Stimulated activated naive CD8-positive, alpha-beta T cell treated with anti-CD3 and anti-CD28 coated beads, Interleukin-15, amount 100 ng/mL, for 72 hours (primary cell): ENCODE data around the gene DGAT2L6.
"Not testable (repeated sequence)": the region's sequence is repeated elsewhere in the genome, so short reads cannot be mapped to it uniquely, and the experiment has no call there.

Experiments
- ATAC-seq: fragments of 150-1000 bp; cut with Tn5 transposase; 2 replicates; pipeline ENCODE4 v1.10.0; 2021; ENCODE audit warnings: mild to moderate bottlenecking, moderate library complexity
- DNase-seq, 2 donors: peaks; one replicate each; pipeline ENCODE4 v3.0.0; 2021 to 2022
- H3K27ac Mint-ChIP-seq, 2 donors: one replicate each; pipeline ENCODE4 v1.8.0; 2022; ENCODE audit warnings: mild to moderate bottlenecking in 2 of 2, mixed read lengths in 2 of 2, moderate library complexity in 2 of 2
- H3K27me3 Mint-ChIP-seq: one replicate; pipeline ENCODE4 v1.8.0; 2022; ENCODE audit warnings: mixed read lengths
- H3K4me1 Mint-ChIP-seq: one replicate; pipeline ENCODE4 v1.8.0; 2022; ENCODE audit warnings: mild to moderate bottlenecking, mixed read lengths
- H3K4me3 Mint-ChIP-seq, 2 donors: one replicate each; pipeline ENCODE4 v1.8.0; 2022; ENCODE audit warnings: mild to moderate bottlenecking in 2 of 2, mixed read lengths in 2 of 2, moderate library complexity in 1 of 2
- H3K9me3 Mint-ChIP-seq, 2 donors: one replicate each; pipeline ENCODE4 v1.8.0; 2022; ENCODE audit warnings: mixed read lengths in 2 of 2

DGAT2L6 gene

DNA sequence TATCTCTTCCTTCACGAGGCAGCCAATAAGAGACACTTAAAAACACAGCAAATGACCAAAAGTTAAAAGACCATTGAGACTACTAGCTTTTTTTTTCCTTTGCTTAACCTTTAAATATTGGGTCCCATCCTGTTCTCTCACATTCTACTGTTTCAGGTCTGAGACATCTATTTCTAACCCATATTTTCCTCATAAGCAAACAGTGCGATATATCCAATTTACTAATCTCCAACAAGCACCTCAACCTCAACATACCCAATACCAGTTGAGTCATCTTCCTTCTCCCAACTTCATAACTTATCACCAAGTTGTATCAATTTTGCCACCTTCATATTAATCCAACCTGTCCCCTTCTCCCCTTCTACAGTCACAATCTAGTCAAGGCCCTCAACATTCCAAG lies 64.2 kb downstream of the DGAT2L6 start:
- Mint-ChIP-seq H3K27me3 (no peaks in the 10 kb centered on the region), H3K4me1 (peaks cover 6% of the 10 kb centered on the region), H3K9me3 (no peaks in the 10 kb centered on the region), H3K4me3 (no peak overlapping the region), H3K27ac (no peak overlapping the region)
- ATAC-seq (peak; percentile 52), DNase-seq (no peak)

DNA sequence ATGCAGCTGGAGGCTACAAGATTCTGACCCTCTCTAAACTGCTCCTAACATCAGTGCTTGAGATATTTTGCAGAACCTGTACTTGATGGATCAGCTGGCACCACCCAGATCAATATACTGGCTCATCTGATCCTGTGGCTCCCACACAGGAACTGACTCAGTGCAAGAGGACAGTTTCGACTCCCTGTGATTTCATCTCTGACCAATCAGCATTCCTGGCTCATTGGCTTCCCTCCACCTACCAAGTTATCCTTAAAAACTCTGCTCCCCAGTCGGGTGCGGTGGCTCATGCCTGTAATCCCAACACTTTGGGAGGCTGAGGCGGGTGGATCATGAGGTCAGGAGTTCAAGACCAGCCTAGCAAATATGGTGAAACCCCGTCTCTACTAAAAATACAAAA lies 66.3 kb downstream of the DGAT2L6 start:
- not testable (repeated sequence) for H3K9me3 Mint-ChIP-seq, H3K4me1 Mint-ChIP-seq, H3K27me3 Mint-ChIP-seq, H3K27ac Mint-ChIP-seq, H3K4me3 Mint-ChIP-seq, ATAC-seq, DNase-seq

DNA sequence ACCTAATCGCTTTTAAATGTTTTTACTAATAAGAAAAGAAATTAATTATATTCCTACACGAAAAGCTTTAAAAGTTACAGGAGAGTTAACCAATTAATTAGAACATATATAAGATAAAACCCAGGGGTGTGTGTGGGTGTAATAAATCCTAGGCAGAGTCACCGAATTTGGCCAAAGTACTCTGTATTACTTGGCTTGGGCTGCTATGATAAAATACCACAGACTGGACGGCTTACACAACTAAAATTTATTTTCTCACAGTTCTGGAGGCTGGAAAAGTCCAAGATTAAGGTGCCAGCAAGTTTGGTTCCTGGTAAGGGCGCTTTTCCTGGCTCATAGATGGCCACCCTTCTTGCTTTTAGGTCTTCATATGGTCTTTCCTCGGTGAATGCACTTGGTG lies 67.6 kb downstream of the DGAT2L6 start:
- DNase-seq: no peak
- H3K4me1 Mint-ChIP-seq: no peaks in the 10 kb centered on the region
- no peaks in the 10 kb centered on the region for H3K27me3 Mint-ChIP-seq
- H3K4me3 Mint-ChIP-seq: no peak overlapping the region
- ATAC-seq: no peak
- no peaks in the 10 kb centered on the region for H3K9me3 Mint-ChIP-seq
- H3K27ac Mint-ChIP-seq: no peak overlapping the region

DNA sequence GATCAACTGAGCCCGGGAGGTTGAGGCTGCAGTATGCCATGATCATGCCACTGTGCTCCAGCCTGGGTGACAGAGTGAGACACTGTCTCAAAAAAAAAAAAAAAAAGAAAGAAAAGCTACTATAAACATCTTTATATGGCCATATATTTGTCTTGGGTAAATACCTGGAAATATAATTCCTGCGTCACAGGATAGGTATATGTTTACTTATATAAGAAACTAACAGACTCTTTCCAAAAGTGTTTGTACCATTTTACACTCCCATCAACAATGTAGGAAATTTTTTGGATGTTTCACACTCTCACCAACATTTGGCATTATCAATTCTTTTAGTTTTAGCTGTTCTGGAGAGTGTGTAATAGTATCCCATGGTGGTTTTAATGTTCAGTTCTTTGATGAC lies 70.0 kb downstream of the DGAT2L6 start:
- no peaks in the 10 kb centered on the region for H3K4me1 Mint-ChIP-seq
- no peak for ATAC-seq
- H3K9me3 Mint-ChIP-seq: no peaks in the 10 kb centered on the region

DNA sequence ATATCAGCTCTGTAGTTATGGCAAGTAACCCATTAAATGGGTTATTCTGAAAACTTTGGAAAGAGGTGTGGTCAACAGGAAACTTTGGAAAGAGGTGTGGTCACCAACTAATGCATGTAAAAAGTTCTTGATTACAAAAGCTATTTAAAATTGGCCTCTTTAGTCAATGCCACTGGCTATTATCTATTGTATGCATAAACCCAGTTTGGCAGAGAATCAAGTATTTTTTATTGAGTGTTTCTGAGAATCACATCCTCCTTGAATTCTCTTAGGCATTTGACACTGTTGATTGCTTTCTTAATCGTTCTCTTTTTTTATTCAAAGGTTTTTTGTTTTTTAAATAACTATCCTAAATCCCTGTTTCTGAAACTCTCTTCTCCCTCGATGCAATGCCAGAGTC lies 75.2 kb downstream of the DGAT2L6 start:
- ATAC-seq: no peak
- H3K27me3 Mint-ChIP-seq: no peaks in the 10 kb centered on the region
- H3K4me3 Mint-ChIP-seq: no peak overlapping the region
- no peak overlapping the region for H3K27ac Mint-ChIP-seq
- no peaks in the 10 kb centered on the region for H3K9me3 Mint-ChIP-seq
- no peak for DNase-seq
- H3K4me1 Mint-ChIP-seq: peaks cover 24% of the 10 kb centered on the region

More for the DNA sequence above, 70.0 kb downstream of the DGAT2L6 start:
- no peak overlapping the region for H3K27ac Mint-ChIP-seq
- DNase-seq: no peak
- no peak overlapping the region for H3K4me3 Mint-ChIP-seq
- H3K27me3 Mint-ChIP-seq: no peaks in the 10 kb centered on the region

DNA sequence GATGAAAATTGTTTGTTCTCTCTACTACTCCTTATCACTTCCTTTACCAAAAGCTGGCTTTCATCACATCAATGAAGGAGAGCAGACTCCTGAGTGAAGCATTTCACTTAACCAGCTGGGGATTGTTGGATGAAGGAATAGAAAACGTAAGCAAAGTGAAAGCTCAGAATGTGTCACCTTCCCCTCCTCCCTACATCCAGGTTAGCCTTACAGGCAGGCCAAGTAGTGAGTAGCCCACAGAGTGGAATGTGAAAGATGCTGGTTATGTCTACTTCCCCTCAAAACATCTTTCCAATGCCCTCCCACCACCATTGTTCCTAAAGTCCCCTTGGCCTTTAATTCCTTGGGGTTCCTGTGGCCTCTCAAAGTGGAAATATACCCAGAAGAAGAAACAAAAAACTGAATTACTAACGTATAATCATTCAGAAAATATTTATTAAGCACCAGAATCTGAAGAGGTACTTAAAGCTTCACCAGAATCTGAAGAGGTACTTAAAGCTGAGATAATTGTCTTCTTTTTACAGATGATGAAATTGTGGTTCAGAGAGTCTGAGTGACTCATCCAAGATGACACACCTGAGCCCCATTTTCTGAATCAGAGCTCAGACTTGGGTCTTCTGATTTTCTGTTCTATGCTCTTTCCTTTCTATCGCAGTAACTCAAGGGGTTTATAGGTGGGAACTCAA lies 76.2 kb downstream of the DGAT2L6 start:
- peak overlapping the region; percentile 48 to 51 for H3K4me3 Mint-ChIP-seq
- H3K27ac Mint-ChIP-seq: peak overlapping the region; percentile 90 to 97
- H3K4me1 Mint-ChIP-seq: peaks cover 24% of the 10 kb centered on the region
- ATAC-seq (peak; percentile 94), DNase-seq (peak in 1 of 2 donors; percentile 16)
- H3K9me3 Mint-ChIP-seq: no peaks in the 10 kb centered on the region
- H3K27me3 Mint-ChIP-seq: no peaks in the 10 kb centered on the region

DNA sequence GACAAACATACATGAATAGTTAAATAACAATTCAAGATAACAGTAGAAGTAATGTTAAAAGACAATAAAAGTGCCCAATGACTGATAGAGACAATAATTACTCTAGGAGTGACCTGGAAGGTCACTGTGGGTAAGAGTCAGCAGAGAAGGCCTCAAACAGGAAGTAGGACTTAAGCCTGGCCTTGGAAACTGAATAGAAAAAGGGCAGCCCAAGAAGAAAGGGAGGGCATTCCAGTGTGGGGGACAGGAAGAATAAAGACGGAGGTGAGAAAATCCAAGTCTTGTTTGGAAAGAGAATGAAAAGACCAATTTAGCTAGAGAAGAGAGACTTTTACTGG lies 76.7 kb downstream of the DGAT2L6 start:
- Mint-ChIP-seq H3K27me3 (no peaks in the 10 kb centered on the region), H3K4me3 (peak overlapping the region; percentile 48 to 51), H3K4me1 (peaks cover 24% of the 10 kb centered on the region), H3K27ac (peak overlapping the region; percentile 90 to 97), H3K9me3 (no peaks in the 10 kb centered on the region)
- DNase-seq (no peak), ATAC-seq (peak; percentile 68)

DNA sequence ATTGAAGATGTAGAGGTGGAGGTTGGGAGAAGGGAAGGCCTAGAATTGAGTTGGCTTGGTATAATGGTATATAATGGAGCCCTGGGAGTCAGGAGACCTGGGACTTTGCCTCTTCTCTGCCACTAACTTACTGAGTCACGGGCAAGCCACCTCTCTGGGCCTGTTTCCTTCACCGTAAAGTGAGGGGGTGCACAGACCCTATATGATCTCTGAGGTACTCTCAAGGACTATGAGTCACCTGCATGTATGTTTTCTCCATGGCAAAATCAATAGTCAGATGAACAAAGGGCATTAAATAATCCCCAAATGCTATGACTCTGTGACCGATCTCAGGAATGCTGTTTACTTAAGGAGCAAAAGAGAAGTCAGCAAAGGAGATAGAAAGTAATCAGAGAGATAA lies 77.6 kb downstream of the DGAT2L6 start:
- ATAC-seq: no peak
- no peaks in the 10 kb centered on the region for H3K9me3 Mint-ChIP-seq

More for the DNA sequence above, 77.6 kb downstream of the DGAT2L6 start:
- Mint-ChIP-seq H3K4me1 (peaks cover 24% of the 10 kb centered on the region), H3K27ac (peak overlapping the region; percentile 36 to 44), H3K4me3 (no peak overlapping the region), H3K27me3 (no peaks in the 10 kb centered on the region)
- DNase-seq: no peak
